B cell (primary cell): ENCODE results near the gene TIAM1. TPM values are rescaled to one million over a fixed set of nuclear protein-coding genes. Genes with fewer than 3 reads are reported as not detected.

ENCODE experiments used
- ATAC-seq: fragments of 200-7000 bp; cut with Tn5 transposase; one replicate; pipeline ENCODE4 v1.10.0; 2021; ENCODE audit warnings: low read depth, mild to moderate bottlenecking, moderate number of reproducible peaks, moderate library complexity
- CTCF ChIA-PET: fragments of 350-600 bp; sonication (Branson Sonifier 250); formaldehyde crosslinking; loops from one replicate; lab custom pipeline; 2021; ENCODE audit warnings: antibody characterized with exemption, inconsistent platforms; lab: Charles Lee
- POLR2A ChIA-PET: fragments of 350-600 bp; sonication (Branson Sonifier 250); formaldehyde crosslinking; loops from one replicate; lab custom pipeline; 2021; ENCODE audit warnings: antibody characterized with exemption; lab: Charles Lee
- DNase-seq: peaks from one replicate; pipeline ENCODE4 v3.0.0; 2013
- H2AFZ ChIP-seq: 2 replicates; pipeline ENCODE4 v1.6.1; 2012; ENCODE audit warnings: mild to moderate bottlenecking, low read depth, low read length; ENCODE audit not compliant: insufficient read depth, poor library complexity, severe bottlenecking
- H3K27ac ChIP-seq, 2 donors: 1 replicate in 1 of 2; 2 replicates in 1 of 2; pipeline ENCODE4 v1.5.1; 2012 to 2013; ENCODE audit warnings: low read length in 2 of 2, mild to moderate bottlenecking in 2 of 2, moderate library complexity in 1 of 2
- H3K27me3 ChIP-seq, 4 experiments: fragments of 200-600 bp in 1 of 4; sonication (generic) in 1 of 4; replicated peaks in 1 of 4; 1 replicate in 2 of 4; 2 replicates in 2 of 4; pipeline versions ENCODE4 v1.6.1 to v1.7.0; 2013 to 2016; ENCODE audit warnings: low read length in 3 of 4, mild to moderate bottlenecking in 2 of 4, mixed read lengths in 1 of 4, moderate library complexity in 1 of 4; ENCODE audit not compliant: insufficient read depth in 4 of 4, control insufficient read depth in 3 of 4; ENCODE audit errors: control extremely low read depth in 1 of 4
- H3K36me3 ChIP-seq, 2 experiments: replicated peaks in 1 of 2; 1 replicate in 1 of 2; 2 replicates in 1 of 2; pipeline versions ENCODE4 v1.6.1 to v1.7.1; 2013; ENCODE audit warnings: low read length in 1 of 2; ENCODE audit not compliant: insufficient read depth in 2 of 2, control insufficient read depth in 1 of 2; ENCODE audit errors: control extremely low read depth in 1 of 2, extremely low read depth in 1 of 2
- H3K4me1 ChIP-seq, 2 donors: fragments of 200-600 bp in 1 of 2; sonication (generic) in 1 of 2; 1 replicate in 1 of 2; 2 replicates in 1 of 2; pipeline versions ENCODE4 v1.5.1 to v1.6.1; 2013 to 2017; ENCODE audit warnings: low read length in 2 of 2; ENCODE audit not compliant: control insufficient read depth in 2 of 2, insufficient read depth in 2 of 2
- H3K4me2 ChIP-seq: replicated peaks from 2 replicates; pipeline ENCODE3; 2012; ENCODE audit warnings: mild to moderate bottlenecking, low read depth, low read length; ENCODE audit not compliant: poor library complexity, severe bottlenecking
- H3K4me3 ChIP-seq, 5 experiments: fragments of 200-600 bp in 1 of 5; sonication (generic) in 1 of 5; 1 replicate in 3 of 5; 2 replicates in 2 of 5; pipeline versions ENCODE4 v1.5.1 to v1.7.0; 2011 to 2016; ENCODE audit warnings: low read length in 4 of 5, mild to moderate bottlenecking in 4 of 5, low read depth in 2 of 5, control low read depth in 1 of 5, moderate library complexity in 1 of 5; ENCODE audit not compliant: insufficient read depth in 1 of 5; ENCODE audit errors: control extremely low read depth in 1 of 5, extremely low read depth in 1 of 5
- H3K79me2 ChIP-seq: fragments of 200-600 bp; sonication (generic); one replicate; pipeline ENCODE4 v1.6.0; 2016; ENCODE audit warnings: low read length; ENCODE audit not compliant: control insufficient read depth, insufficient read depth
- H3K9ac ChIP-seq: fragments of 200-600 bp; sonication (generic); 2 replicates; pipeline ENCODE4 v1.6.1; 2017; ENCODE audit warnings: mild to moderate bottlenecking, low read length, moderate library complexity
- H3K9me3 ChIP-seq, 3 donors: one replicate each; pipeline versions ENCODE4 v1.6.1 to v1.7.1; 2013; ENCODE audit warnings: low read length in 2 of 3; ENCODE audit not compliant: control insufficient read depth in 2 of 3, insufficient read depth in 1 of 3; ENCODE audit errors: control extremely low read depth in 1 of 3
- H4K20me1 ChIP-seq: 2 replicates; pipeline ENCODE4 v1.6.0; 2012; ENCODE audit warnings: mild to moderate bottlenecking, low read length; ENCODE audit not compliant: insufficient read depth, control insufficient read depth, poor library complexity, severe bottlenecking
- H3K27ac Mint-ChIP-seq: one replicate; pipeline ENCODE4 v1.8.0; 2021; ENCODE audit warnings: mixed read lengths
- H3K27me3 Mint-ChIP-seq: one replicate; pipeline ENCODE4 v1.8.0; 2021; ENCODE audit warnings: mixed read lengths
- H3K4me1 Mint-ChIP-seq: one replicate; pipeline ENCODE4 v1.8.0; 2021; ENCODE audit warnings: mixed read lengths
- H3K4me3 Mint-ChIP-seq: one replicate; pipeline ENCODE4 v1.8.0; 2021; ENCODE audit warnings: mixed read lengths
- H3K9me3 Mint-ChIP-seq: one replicate; pipeline ENCODE4 v1.8.0; 2022; ENCODE audit warnings: mixed read lengths; ENCODE audit not compliant: insufficient read depth
- EZH2 ChIP-seq: IDR thresholded peaks from 2 replicates; pipeline ENCODE4 v1.6.1; 2012; ENCODE audit warnings: borderline replicate concordance, low read depth, mild to moderate bottlenecking, moderate library complexity, low read length; ENCODE audit not compliant: insufficient read depth, poor library complexity, severe bottlenecking
- WGBS: methylation state at CpG from one replicate; pipeline ENCODE4 v1.1.5; 2013; ENCODE audit warnings: missing lambda C conversion rate; ENCODE audit not compliant: insufficient coverage; 5-methylcytosine and 5-hydroxymethylcytosine counted together
- intact Hi-C: fragments of 100-400 bp; cut with micrococcal nuclease; formaldehyde crosslinking; loops from one replicate; pipeline ENCODE4 v1.10.0; 2022
- polyA plus RNA-seq: library from polyadenylated mRNA; depleted of rRNA; stranded (reverse); fragments of >200 nt; gene quantifications from 2 replicates; pipeline ENCODE4 v1.2.3, GENCODE V29; 2012
- total RNA-seq, 2 donors: library from RNA; stranded (reverse); fragments of 120-200 nt in 1 of 2; gene quantifications; 1 replicate in 1 of 2; 2 replicates in 1 of 2; pipeline versions ENCODE4 v1.2.3 to v1.2.4, GENCODE V29; 2013 to 2022
- TF ChIP-seq, protein P1 (sequence below): fragments of 200-600 bp; IDR thresholded peaks from one replicate; pipeline ENCODE4 v1.8.0; 2022; ENCODE audit warnings: antibody characterized with exemption, mild to moderate bottlenecking

TIAM1 gene
- total and polyA plus RNA-seq, 2 donors (not counting 1 experiment from before 2014, with no cell fraction given): 0.51 to 1.0 TPM

GRCh38 chr21:31187499-31187898 is 156.6 kb downstream of the TIAM1 start:
- Histone ChIP-seq H3K9me3 (no peaks in the 10 kb centered on the region), H3K4me3 (no peak overlapping the region), H3K4me2 (no peak overlapping the region), H3K27me3 (no peaks in the 10 kb centered on the region), H3K79me2 (no peaks in the 10 kb centered on the region), H3K36me3 (no peaks in the 10 kb centered on the region), H4K20me1 (no peaks in the 10 kb centered on the region), H2AFZ (no peak overlapping the region), H3K9ac (no peak overlapping the region), H3K4me1 (no peaks in the 10 kb centered on the region), H3K27ac (no peak overlapping the region)
- Mint-ChIP-seq H3K27me3 (no peaks in the 10 kb centered on the region), H3K4me1 (no peaks in the 10 kb centered on the region), H3K9me3 (no peaks in the 10 kb centered on the region), H3K27ac (no peak overlapping the region), H3K4me3 (no peak overlapping the region)
- intact Hi-C loops: no loop called here
- POLR2A ChIA-PET: no interaction called here
- WGBS: 100% methylated on average over 2 of the region's 4 CpGs
- CTCF ChIA-PET: no interaction called here
- DNase-seq: no peak
- TF ChIP-seq, protein P1, sequence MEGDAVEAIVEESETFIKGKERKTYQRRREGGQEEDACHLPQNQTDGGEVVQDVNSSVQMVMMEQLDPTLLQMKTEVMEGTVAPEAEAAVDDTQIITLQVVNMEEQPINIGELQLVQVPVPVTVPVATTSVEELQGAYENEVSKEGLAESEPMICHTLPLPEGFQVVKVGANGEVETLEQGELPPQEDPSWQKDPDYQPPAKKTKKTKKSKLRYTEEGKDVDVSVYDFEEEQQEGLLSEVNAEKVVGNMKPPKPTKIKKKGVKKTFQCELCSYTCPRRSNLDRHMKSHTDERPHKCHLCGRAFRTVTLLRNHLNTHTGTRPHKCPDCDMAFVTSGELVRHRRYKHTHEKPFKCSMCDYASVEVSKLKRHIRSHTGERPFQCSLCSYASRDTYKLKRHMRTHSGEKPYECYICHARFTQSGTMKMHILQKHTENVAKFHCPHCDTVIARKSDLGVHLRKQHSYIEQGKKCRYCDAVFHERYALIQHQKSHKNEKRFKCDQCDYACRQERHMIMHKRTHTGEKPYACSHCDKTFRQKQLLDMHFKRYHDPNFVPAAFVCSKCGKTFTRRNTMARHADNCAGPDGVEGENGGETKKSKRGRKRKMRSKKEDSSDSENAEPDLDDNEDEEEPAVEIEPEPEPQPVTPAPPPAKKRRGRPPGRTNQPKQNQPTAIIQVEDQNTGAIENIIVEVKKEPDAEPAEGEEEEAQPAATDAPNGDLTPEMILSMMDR: no peak
- no peak for TF ChIP-seq EZH2
- no peak for ATAC-seq

DNA sequence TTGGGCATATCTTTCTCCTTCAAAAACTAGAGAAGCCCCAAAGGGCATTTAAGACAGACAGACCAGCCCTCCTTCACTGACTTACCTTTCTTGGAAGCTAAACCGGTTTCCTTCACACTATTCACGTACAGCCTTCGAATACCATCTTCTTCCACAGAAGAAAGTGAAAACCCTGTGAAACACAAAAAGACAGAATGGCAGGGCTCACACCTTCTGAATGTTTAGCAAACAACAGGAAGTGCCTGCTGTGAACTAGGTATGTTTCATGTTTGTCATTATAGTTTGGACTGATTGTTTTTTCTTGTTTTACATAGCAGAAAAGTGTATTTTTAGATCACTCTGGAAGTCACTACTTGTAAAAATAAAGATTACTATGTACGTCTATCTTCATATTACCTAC is 157.1 kb downstream of the TIAM1 start:
- no peaks in the 10 kb centered on the region for H3K4me1 Mint-ChIP-seq
- intact Hi-C loops: no loop called here
- H3K27ac Mint-ChIP-seq: no peak overlapping the region

More for the DNA sequence above, 157.1 kb downstream of the TIAM1 start:
- no peaks in the 10 kb centered on the region for H3K4me1 ChIP-seq
- H3K4me3 ChIP-seq: no peak overlapping the region
- H3K4me2 ChIP-seq: no peak overlapping the region
- no peak for DNase-seq
- ATAC-seq: no peak
- no CpG with 5 or more reads among the region's 4 CpGs for WGBS
- no peaks in the 10 kb centered on the region for H4K20me1 ChIP-seq
- no peaks in the 10 kb centered on the region for H3K36me3 ChIP-seq
- H3K9me3 Mint-ChIP-seq: no peaks in the 10 kb centered on the region
- H3K79me2 ChIP-seq: no peaks in the 10 kb centered on the region
- no peaks in the 10 kb centered on the region for H3K27me3 Mint-ChIP-seq
- CTCF ChIA-PET: no interaction called here
- POLR2A ChIA-PET: no interaction called here
- no peak overlapping the region for H3K9ac ChIP-seq
- no peak overlapping the region for H2AFZ ChIP-seq
- H3K27me3 ChIP-seq: no peaks in the 10 kb centered on the region
- H3K27ac ChIP-seq: no peak overlapping the region
- no peak overlapping the region for H3K4me3 Mint-ChIP-seq
- TF ChIP-seq EZH2: no peak
- H3K9me3 ChIP-seq: no peaks in the 10 kb centered on the region
